Measurements from ENCODE around the gene PRSS21.

Gene PRSS21

DNA sequence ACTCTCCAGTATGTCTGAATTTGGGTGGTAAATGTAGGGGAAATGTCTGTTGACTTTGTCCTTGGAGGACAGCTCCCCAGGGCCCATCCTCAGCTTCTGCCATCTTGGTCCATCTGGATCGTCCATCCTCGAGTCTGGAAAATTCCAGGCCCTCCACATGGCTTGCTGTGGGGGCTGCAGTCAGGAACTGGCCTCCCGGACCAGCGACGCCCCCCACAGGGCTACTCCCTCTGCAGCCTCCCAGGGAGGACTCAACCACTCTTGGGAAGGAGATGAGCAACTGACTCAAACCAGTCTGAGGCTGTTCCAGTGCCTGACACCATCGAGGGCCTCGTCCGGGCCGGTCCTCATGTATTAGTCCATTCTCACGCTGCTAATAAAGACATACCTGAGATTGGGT is 7.6 kb downstream of the PRSS21 start:
- H3K4me3 Mint-ChIP-seq = no peak overlapping the region
- TF ChIP-seq CTCF (IDR thresholded peaks at IDR 0.05) = no peak
- no peaks in the 10 kb centered on the region for H3K9me3 Mint-ChIP-seq
- no peaks in the 10 kb centered on the region for H3K4me1 Mint-ChIP-seq
- H3K27me3 Mint-ChIP-seq (ENCODE audit: low read depth, poor library complexity) = peaks cover 51% of the 10 kb centered on the region
- no peak for DNase-seq
- no peak overlapping the region for H3K27ac Mint-ChIP-seq
- no peaks in the 10 kb centered on the region for H3K36me3 Mint-ChIP-seq (ENCODE audit: low read depth)

DNA sequence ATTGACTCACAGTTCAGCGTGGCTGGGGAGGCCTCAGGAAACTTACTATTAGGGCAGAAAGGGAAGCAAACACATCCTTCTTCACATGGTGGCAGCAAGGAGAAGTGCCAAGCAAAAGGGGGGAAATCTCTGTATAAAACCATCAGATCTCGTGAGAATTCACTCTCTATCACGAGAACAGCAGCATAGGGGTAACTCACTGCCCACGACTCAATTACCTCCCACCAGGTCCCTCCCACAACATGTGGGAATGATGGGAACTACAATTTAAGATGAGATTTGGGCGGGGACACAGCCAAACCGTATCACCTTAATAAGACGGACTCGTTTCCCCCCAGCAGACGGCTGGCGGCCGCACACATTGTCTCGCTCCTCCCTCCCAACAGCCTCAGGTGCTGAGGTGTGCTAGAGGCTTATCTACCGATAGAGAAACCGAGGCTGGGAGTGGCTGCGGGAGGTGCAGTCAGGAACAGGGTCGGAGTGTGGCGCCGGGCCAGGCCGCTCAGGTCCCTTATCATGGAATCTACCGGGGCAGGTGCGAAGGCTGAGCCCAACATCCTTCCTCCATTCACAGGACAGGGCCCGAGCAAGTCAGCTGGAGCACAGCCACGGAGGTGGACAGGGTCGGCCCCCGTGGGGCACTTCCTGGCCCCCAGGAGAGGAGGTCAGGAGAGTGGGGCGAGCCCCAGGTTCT is 8.2 kb downstream of the PRSS21 start:
- Mint-ChIP-seq H3K27ac (no peak overlapping the region), H3K4me1 (no peaks in the 10 kb centered on the region), H3K36me3 (ENCODE audit: low read depth) (no peaks in the 10 kb centered on the region), H3K9me3 (no peaks in the 10 kb centered on the region), H3K27me3 (ENCODE audit: low read depth, poor library complexity) (peaks cover 51% of the 10 kb centered on the region), H3K4me3 (no peak overlapping the region)
- no peak for TF ChIP-seq CTCF (IDR thresholded peaks at IDR 0.05)
- no peak for DNase-seq

DNA sequence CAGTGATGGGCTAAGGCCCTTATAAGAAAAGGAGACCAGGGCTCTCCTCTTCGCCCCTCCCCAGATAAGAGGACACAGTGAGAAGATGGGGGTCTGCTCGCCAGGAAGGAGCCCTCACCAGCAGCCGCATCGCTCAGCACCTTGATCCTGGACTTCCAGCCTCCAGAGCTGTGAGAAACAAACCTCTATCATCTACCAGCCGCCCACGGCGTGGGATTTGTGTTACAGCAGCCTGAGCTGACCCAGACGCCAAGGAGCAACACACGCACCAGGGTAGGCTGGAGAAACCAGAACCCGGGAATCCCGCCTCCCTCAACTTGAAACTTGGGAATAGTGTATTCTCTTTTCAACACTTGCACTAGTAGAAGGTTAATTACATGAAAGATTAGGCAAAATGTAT is 8.9 kb downstream of the PRSS21 start:
- Mint-ChIP-seq H3K36me3 (ENCODE audit: low read depth) (no peaks in the 10 kb centered on the region), H3K27ac (no peak overlapping the region), H3K9me3 (no peaks in the 10 kb centered on the region), H3K4me1 (no peaks in the 10 kb centered on the region), H3K27me3 (ENCODE audit: low read depth, poor library complexity) (peaks cover 51% of the 10 kb centered on the region), H3K4me3 (no peak overlapping the region)
- no peak for DNase-seq
- TF ChIP-seq CTCF (IDR thresholded peaks at IDR 0.05) = no peak

DNA sequence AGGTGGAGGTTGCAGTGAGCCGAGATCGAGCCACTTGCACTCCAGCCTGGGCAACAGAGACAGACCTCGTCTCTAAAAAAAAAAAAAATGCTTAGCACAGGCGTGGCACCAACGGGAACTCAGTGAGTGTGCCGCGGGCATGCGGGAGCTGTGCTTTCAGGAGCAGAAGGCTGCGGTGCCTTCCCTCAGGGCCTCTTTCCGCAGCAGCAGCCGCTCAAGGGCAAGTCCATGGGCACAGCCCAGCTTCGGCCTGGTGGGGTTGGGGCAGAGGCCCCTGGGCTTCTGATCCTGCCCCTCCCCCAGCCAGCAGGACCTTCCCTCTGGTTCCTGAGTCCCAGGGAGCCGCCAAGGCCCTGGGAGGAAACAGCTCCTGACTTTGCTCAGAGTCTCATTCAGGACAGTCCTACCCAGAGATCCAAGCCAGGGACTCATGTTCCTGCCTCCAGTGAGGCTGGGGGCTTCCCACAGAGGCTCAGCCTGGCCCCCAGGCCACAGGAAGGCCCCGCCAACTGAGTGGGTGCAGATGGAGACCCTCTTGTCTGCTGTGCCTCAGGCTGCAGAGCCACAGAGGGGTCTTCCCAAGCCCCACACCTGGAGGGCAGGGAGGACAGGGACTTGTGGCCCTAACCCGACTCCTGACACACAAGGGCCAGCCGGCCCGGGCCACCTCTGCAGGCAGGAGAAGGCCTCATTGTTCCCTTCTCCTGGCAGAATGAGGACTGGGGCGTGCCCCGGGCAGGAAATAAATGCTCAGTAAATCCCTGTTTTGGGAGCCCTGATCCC is 9.7 kb downstream of the PRSS21 start:
- Mint-ChIP-seq H3K27ac (no peak overlapping the region), H3K27me3 (ENCODE audit: low read depth, poor library complexity) (peaks cover 48% of the 10 kb centered on the region), H3K4me1 (no peaks in the 10 kb centered on the region), H3K4me3 (no peak overlapping the region), H3K36me3 (ENCODE audit: low read depth) (no peaks in the 10 kb centered on the region), H3K9me3 (no peaks in the 10 kb centered on the region)
- no peak for TF ChIP-seq CTCF (IDR thresholded peaks at IDR 0.05)
- DNase-seq = no peak

GRCh38 chr16:2827374-2827791 is 10.3 kb downstream of the PRSS21 start:
- TF ChIP-seq CTCF (IDR thresholded peaks at IDR 0.05) = no peak
- Mint-ChIP-seq H3K4me3 (no peak overlapping the region), H3K9me3 (no peaks in the 10 kb centered on the region), H3K36me3 (ENCODE audit: low read depth) (no peaks in the 10 kb centered on the region), H3K27ac (no peak overlapping the region), H3K27me3 (ENCODE audit: low read depth, poor library complexity) (peaks cover 44% of the 10 kb centered on the region), H3K4me1 (no peaks in the 10 kb centered on the region)
- no peak for DNase-seq

All from nephron progenitor cell (in vitro differentiated cells).